HUDEP-2 (cell line): Measurements from ENCODE around the gene SGIP1.
"Not testable (repeated sequence)": the region's sequence is repeated elsewhere in the genome, so short reads cannot be mapped to it uniquely, and the experiment has no call there.

Experiments
- DNase-seq, 76 experiments: peaks; one replicate each; lab custom pipeline; 2025; ENCODE audit not compliant: unreplicated experiment in 76 of 76; lab: John Stamatoyannopoulos, UW

SGIP1 gene

GRCh38 chr1:66552829-66553228, 18.9 kb downstream of the SGIP1 start:
- no peak for DNase-seq

- no peak for DNase-seq
Observed at GRCh38 chr1:66553846-66554245, 19.9 kb downstream of the SGIP1 start.

GRCh38 chr1:66556161-66556611, 22.2 kb downstream of the SGIP1 start:
- no peak for DNase-seq

- DNase-seq = no peak
Observed at GRCh38 chr1:66557157-66557556, 23.2 kb downstream of the SGIP1 start.

GRCh38 chr1:66559517-66559916, 25.6 kb downstream of the SGIP1 start:
- no peak for DNase-seq

GRCh38 chr1:66562561-66562960, 28.6 kb downstream of the SGIP1 start:
- no peak for DNase-seq

- no peak for DNase-seq
Observed at GRCh38 chr1:66563094-66563800, 29.3 kb downstream of the SGIP1 start.

- DNase-seq = no peak
Observed at GRCh38 chr1:66563941-66564630, 30.1 kb downstream of the SGIP1 start.

- no peak for DNase-seq
Observed at GRCh38 chr1:66570196-66570595, 36.2 kb downstream of the SGIP1 start.

- DNase-seq = no peak
Observed at GRCh38 chr1:66571789-66572188, 37.8 kb downstream of the SGIP1 start.

- no peak for DNase-seq
Observed at GRCh38 chr1:66575739-66576138, 41.8 kb downstream of the SGIP1 start.

- no peak for DNase-seq
Observed at GRCh38 chr1:66576645-66577044, 42.7 kb downstream of the SGIP1 start.

- DNase-seq = no peak
Observed at GRCh38 chr1:66578841-66579240, 44.9 kb downstream of the SGIP1 start.

GRCh38 chr1:66580081-66580480, 46.1 kb downstream of the SGIP1 start:
- no peak for DNase-seq

- DNase-seq = no peak
Observed at GRCh38 chr1:66583021-66583420, 49.1 kb downstream of the SGIP1 start.

- DNase-seq = no peak
Observed at GRCh38 chr1:66585002-66585401, 51.0 kb downstream of the SGIP1 start.

- no peak for DNase-seq
Observed at GRCh38 chr1:66589326-66589725, 55.4 kb downstream of the SGIP1 start.

- not testable (repeated sequence) for DNase-seq
Observed at GRCh38 chr1:66592106-66592507, 58.2 kb downstream of the SGIP1 start.

- DNase-seq = no peak
Observed at GRCh38 chr1:66596191-66596590, 62.2 kb downstream of the SGIP1 start.

- no peak for DNase-seq
Observed at GRCh38 chr1:66597500-66597899, 63.5 kb downstream of the SGIP1 start.

GRCh38 chr1:66598670-66599069, 64.7 kb downstream of the SGIP1 start:
- no peak for DNase-seq

- no peak for DNase-seq
Observed at GRCh38 chr1:66599346-66599745, 65.4 kb downstream of the SGIP1 start.
